ENCODE measurements around the gene PLD1. TPM values are rescaled to one million over a fixed set of nuclear protein-coding genes. Genes with fewer than 3 reads are reported as not detected.
A peak's percentile ranks its signal among the peaks of the same experiment; 100 is the strongest.

The PLD1 gene
- total and polyA plus RNA-seq, 9 donors, result 24.6 to 125 (median 52.1) TPM

GRCh38 chr3:171839270-171839669 lies 29.0 kb upstream of the PLD1 start:
- Histone ChIP-seq H3K4me3 (no peak overlapping the region), H3K4me1 (ENCODE audit: insufficient read depth) (peaks cover 13% of the 10 kb centered on the region), H3K36me3 (no peaks in the 10 kb centered on the region), H3K27ac (peak overlapping the region in 1 of 2 donors; percentile 64), H3K9me3 (no peaks in the 10 kb centered on the region), H3K27me3 (no peaks in the 10 kb centered on the region)
- WGBS, 3 donors, result 72 to 89% (median 79%) methylated on average over 2 of the region's 2 CpGs
- intact Hi-C loops (cut with DNase I), result loop anchor here in 3 of 4 donors (5.0 to 10.0 kb wide), 4 partner anchors 37 to 496 kb away; no protein-coding TSS in a partner anchor
- no peak for DNase-seq
- TF ChIP-seq POLR2A (IDR thresholded peaks at IDR 0.05), result no peak
- no peak for TF ChIP-seq EP300 (IDR thresholded peaks at IDR 0.05)
- no peak for TF ChIP-seq CTCF (IDR thresholded peaks at IDR 0.05)

DNA sequence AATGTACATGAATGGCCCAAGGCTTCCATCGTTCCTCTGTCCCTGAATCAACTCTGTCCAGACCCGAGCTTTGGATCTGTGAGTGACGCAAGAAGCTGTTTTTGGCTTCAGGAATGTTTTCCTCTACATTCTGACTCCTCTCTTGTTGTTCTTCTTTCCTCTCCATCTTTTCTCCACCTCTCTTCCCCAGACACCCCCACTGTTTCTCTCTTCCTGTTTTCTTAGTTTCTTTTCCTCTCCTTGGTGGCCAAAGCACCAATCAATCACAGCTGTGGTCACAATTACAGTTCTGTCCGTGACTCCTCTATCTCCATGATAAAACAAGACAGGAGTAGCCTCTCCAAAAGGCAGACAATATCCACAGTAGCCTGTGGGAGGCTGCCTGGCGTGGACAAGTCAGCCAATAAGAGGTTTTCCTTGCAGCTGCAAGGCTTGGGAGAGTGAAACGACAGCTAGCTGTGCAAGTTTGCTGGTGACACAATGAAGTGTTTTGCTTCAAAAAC lies 28.0 kb upstream of the PLD1 start:
- H3K27me3 ChIP-seq, result no peaks in the 10 kb centered on the region
- H3K4me1 ChIP-seq (ENCODE audit: insufficient read depth), result peaks cover 13% of the 10 kb centered on the region
- H3K4me3 ChIP-seq, result no peak overlapping the region
- intact Hi-C loops (cut with DNase I), result loop anchor here in 3 of 4 donors (5.0 to 10.0 kb wide), 4 partner anchors 36 to 497 kb away; no protein-coding TSS in a partner anchor
- TF ChIP-seq CTCF (IDR thresholded peaks at IDR 0.05) (peak in 2 of 3 donors; percentile 26 to 53), POLR2A (IDR thresholded peaks at IDR 0.05) (no peak), EP300 (IDR thresholded peaks at IDR 0.05) (no peak)
- peak; percentile 64 to 74 (median 69) for DNase-seq
- WGBS, 3 donors, result 2 to 3% (median 3%) methylated on average over 6 of the region's 6 CpGs
- H3K27ac ChIP-seq, result peak overlapping the region in 1 of 2 donors; percentile 64
- no peaks in the 10 kb centered on the region for H3K36me3 ChIP-seq
- no peaks in the 10 kb centered on the region for H3K9me3 ChIP-seq

DNA sequence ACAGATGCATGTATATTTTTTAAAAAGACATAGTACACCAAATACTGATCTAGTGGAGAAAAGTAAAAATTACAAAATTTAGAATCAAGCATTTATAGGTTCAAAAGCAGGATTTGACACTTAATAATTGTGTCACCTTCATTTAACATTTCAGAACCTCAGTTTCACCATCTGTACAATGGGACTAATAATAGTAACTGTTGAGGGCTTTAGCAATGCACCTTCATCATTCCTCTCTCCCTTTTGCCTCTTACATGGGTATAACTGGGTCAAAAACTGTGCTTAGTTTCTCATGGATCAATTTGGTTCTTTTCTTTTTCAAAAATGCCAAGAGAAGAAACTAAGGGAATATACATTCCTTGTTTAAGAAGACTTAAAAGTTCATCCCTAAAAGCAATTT lies 27.4 kb upstream of the PLD1 start:
- Histone ChIP-seq H3K36me3 (no peaks in the 10 kb centered on the region), H3K4me3 (no peak overlapping the region), H3K27ac (peak overlapping the region in 1 of 2 donors; percentile 64), H3K27me3 (no peaks in the 10 kb centered on the region), H3K9me3 (no peaks in the 10 kb centered on the region), H3K4me1 (ENCODE audit: insufficient read depth) (peaks cover 14% of the 10 kb centered on the region)
- intact Hi-C loops (cut with DNase I), result loop anchor here in 3 of 4 donors (5.0 to 10.0 kb wide), 4 partner anchors 35 to 497 kb away; no protein-coding TSS in a partner anchor
- no peak for DNase-seq
- TF ChIP-seq CTCF (IDR thresholded peaks at IDR 0.05), result no peak
- TF ChIP-seq POLR2A (IDR thresholded peaks at IDR 0.05), result no peak
- TF ChIP-seq EP300 (IDR thresholded peaks at IDR 0.05), result no peak

DNA sequence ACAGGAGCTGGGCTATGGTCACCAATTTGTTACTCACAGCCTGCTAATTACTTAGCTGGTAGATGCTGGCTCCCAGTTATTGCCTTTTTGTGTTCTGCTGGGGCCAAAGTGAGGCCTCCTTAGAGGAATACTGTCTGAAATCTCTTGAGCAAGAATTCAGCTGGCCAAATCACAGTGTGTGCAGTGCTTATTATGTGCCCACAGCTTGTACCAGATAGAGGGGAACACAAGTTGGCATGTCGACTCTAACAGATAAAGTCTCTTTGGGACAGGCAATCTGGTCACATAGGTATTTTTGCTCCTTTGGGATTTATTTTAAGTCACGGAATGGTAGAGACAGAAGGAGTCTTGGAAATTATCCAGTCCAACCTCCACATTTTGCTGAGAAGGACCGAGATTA lies 26.6 kb upstream of the PLD1 start:
- no peak for TF ChIP-seq POLR2A (IDR thresholded peaks at IDR 0.05)
- no peak for TF ChIP-seq CTCF (IDR thresholded peaks at IDR 0.05)
- no peak for TF ChIP-seq EP300 (IDR thresholded peaks at IDR 0.05)
- WGBS, 3 donors, result 55 to 81% (median 64%) methylated on average over 3 of the region's 3 CpGs
- peak overlapping the region in 1 of 2 donors; percentile 64 for H3K27ac ChIP-seq
- no peak for DNase-seq
- H3K27me3 ChIP-seq, result no peaks in the 10 kb centered on the region
- no peak overlapping the region for H3K4me3 ChIP-seq
- no peaks in the 10 kb centered on the region for H3K36me3 ChIP-seq
- intact Hi-C loops (cut with DNase I), result loop anchor here in 3 of 4 donors (5.0 to 10.0 kb wide), 4 partner anchors 35 to 498 kb away; no protein-coding TSS in a partner anchor
- H3K9me3 ChIP-seq, result no peaks in the 10 kb centered on the region
- H3K4me1 ChIP-seq (ENCODE audit: insufficient read depth), result peaks cover 18% of the 10 kb centered on the region
